H1 (cell line): Measurements from ENCODE around the gene SLC7A7. TPM values are rescaled to one million over a fixed set of nuclear protein-coding genes. Genes with fewer than 3 reads are reported as not detected.
"Not testable (repeated sequence)": the region's sequence is repeated elsewhere in the genome, so short reads cannot be mapped to it uniquely, and the experiment has no call there.

Experiments used
- CTCF ChIA-PET: fragments of 300-600 bp; sonication (Branson Sonifier 250); formaldehyde crosslinking; loops from one replicate; lab custom pipeline; 2021; ENCODE audit not compliant: partially characterized antibody; lab: Charles Lee
- POLR2A ChIA-PET: fragments of 300-600 bp; sonication (Branson Sonifier 250); formaldehyde crosslinking; loops from one replicate; lab custom pipeline; 2021; ENCODE audit warnings: inconsistent platforms; ENCODE audit not compliant: partially characterized antibody; lab: Charles Lee
- DNase-seq, 2 experiments: peaks; one replicate each; pipeline versions ENCODE4 v3.0.0 to v3.0.0-alpha.2; 2010 to 2022; ENCODE audit warnings: low spot score in 2 of 2, low read depth in 1 of 2, mixed read lengths in 1 of 2
- FAIRE-seq: peaks from 2 replicates; lab custom pipeline; 2011; peaks lifted over from hg19 to GRCh38; lab: Jason Lieb, UNC
- H2AFZ ChIP-seq: 2 replicates; pipeline ENCODE4 v1.8.1; 2012; ENCODE audit warnings: low read length, inconsistent platforms
- H2AK5ac ChIP-seq: 2 replicates; pipeline ENCODE4 v1.6.1; 2013; ENCODE audit warnings: low read depth, low read length
- H2BK120ac ChIP-seq: replicated peaks from 2 replicates; pipeline ENCODE3; 2013; ENCODE audit warnings: low read depth, low read length, inconsistent platforms
- H2BK12ac ChIP-seq: 2 replicates; pipeline ENCODE4 v1.6.1; 2013; ENCODE audit warnings: low read depth, low read length
- H2BK15ac ChIP-seq: 2 replicates; pipeline ENCODE4 v1.6.1; 2013; ENCODE audit warnings: low read length
- H2BK20ac ChIP-seq: 2 replicates; pipeline ENCODE4 v1.6.1; 2013; ENCODE audit warnings: low read length
- H2BK5ac ChIP-seq: 2 replicates; pipeline ENCODE4 v1.6.1; 2013; ENCODE audit warnings: low read depth, low read length
- H3K14ac ChIP-seq: 2 replicates; pipeline ENCODE4 v1.6.1; 2013; ENCODE audit warnings: inconsistent platforms; ENCODE audit not compliant: insufficient read length
- H3K18ac ChIP-seq: 2 replicates; pipeline ENCODE4 v1.6.1; 2013; ENCODE audit warnings: low read length; ENCODE audit errors: extremely low read depth
- H3K23ac ChIP-seq: 2 replicates; pipeline ENCODE4 v1.6.1; 2013; ENCODE audit warnings: inconsistent platforms; ENCODE audit not compliant: insufficient read length
- H3K23me2 ChIP-seq: 2 replicates; pipeline ENCODE4 v1.6.1; 2013; ENCODE audit warnings: low read depth, low read length
- H3K27ac ChIP-seq: 2 replicates; pipeline ENCODE4 v1.6.1; 2011; ENCODE audit warnings: low read depth, low read length, inconsistent platforms
- H3K27me3 ChIP-seq, 4 experiments: replicated peaks in 1 of 4; 1 replicate in 1 of 4; 2 replicates in 3 of 4; pipeline versions ENCODE4 v1.6.1 to v1.8.1; 2011 to 2013; ENCODE audit warnings: low read length in 3 of 4, mild to moderate bottlenecking in 3 of 4, inconsistent platforms in 2 of 4, mixed read lengths in 2 of 4, moderate library complexity in 1 of 4; ENCODE audit not compliant: control insufficient read depth in 3 of 4, insufficient read depth in 3 of 4; ENCODE audit errors: extremely low read depth in 1 of 4
- H3K36me3 ChIP-seq, 4 experiments: 2 replicates each; pipeline versions ENCODE4 v1.6.1 to v1.8.1; 2011 to 2013; ENCODE audit warnings: mild to moderate bottlenecking in 4 of 4, low read length in 3 of 4, moderate library complexity in 2 of 4, control low read depth in 1 of 4, inconsistent platforms in 1 of 4; ENCODE audit not compliant: insufficient read depth in 4 of 4, control insufficient read depth in 2 of 4
- H3K4ac ChIP-seq: replicated peaks from 2 replicates; pipeline ENCODE3; 2013; ENCODE audit warnings: low read length, low read depth, mixed read lengths, inconsistent platforms; ENCODE audit not compliant: insufficient read length
- H3K4me1 ChIP-seq, 4 experiments: replicated peaks in 1 of 4; 1 replicate in 1 of 4; 2 replicates in 3 of 4; pipeline versions ENCODE4 v1.6.1 to v1.8.1; 2011 to 2013; ENCODE audit warnings: low read length in 3 of 4, inconsistent platforms in 2 of 4, mixed read lengths in 1 of 4; ENCODE audit not compliant: insufficient read depth in 4 of 4, control insufficient read depth in 3 of 4
- H3K4me2 ChIP-seq, 2 experiments: 2 replicates each; pipeline versions ENCODE4 v1.6.1 to v1.8.1; 2011 to 2013; ENCODE audit warnings: low read depth in 2 of 2, low read length in 2 of 2, control low read depth in 1 of 2, inconsistent platforms in 1 of 2, mild to moderate bottlenecking in 1 of 2; ENCODE audit not compliant: insufficient read depth in 1 of 2
- H3K4me3 ChIP-seq, 4 experiments: fragments of 200-600, 300-600 bp in 1 of 4; sonication (generic), shearing (Covaris generic), sonication (Bioruptor Twin) in 1 of 4; 2 replicates each; pipeline versions ENCODE4 v1.5.1 to v1.8.1; 2011 to 2016; ENCODE audit warnings: low read length in 4 of 4, low read depth in 3 of 4, control low read depth in 2 of 4, inconsistent platforms in 2 of 4, mild to moderate bottlenecking in 2 of 4, mixed read lengths in 1 of 4, moderate library complexity in 1 of 4; ENCODE audit not compliant: insufficient read depth in 2 of 4; ENCODE audit errors: extremely low read depth in 1 of 4
- H3K56ac ChIP-seq: replicated peaks from 2 replicates; pipeline ENCODE3; 2013; ENCODE audit warnings: low read depth, mild to moderate bottlenecking, mixed read lengths, low read length, inconsistent platforms; ENCODE audit not compliant: insufficient read length
- H3K79me1 ChIP-seq: 2 replicates; pipeline ENCODE4 v1.6.1; 2013; ENCODE audit warnings: low read depth, low read length, control low read depth
- H3K79me2 ChIP-seq, 2 experiments: 2 replicates each; pipeline versions ENCODE4 v1.6.1 to v1.8.1; 2012 to 2013; ENCODE audit warnings: low read length in 2 of 2, mild to moderate bottlenecking in 2 of 2, inconsistent platforms in 1 of 2; ENCODE audit not compliant: insufficient read depth in 2 of 2, control insufficient read depth in 1 of 2
- H3K9ac ChIP-seq, 4 experiments: replicated peaks in 1 of 4; 1 replicate in 1 of 4; 2 replicates in 3 of 4; pipeline versions ENCODE4 v1.6.1 to v1.8.1; 2011 to 2013; ENCODE audit warnings: low read depth in 3 of 4, low read length in 3 of 4, control low read depth in 2 of 4, mild to moderate bottlenecking in 2 of 4, moderate library complexity in 2 of 4, inconsistent platforms in 1 of 4; ENCODE audit errors: extremely low read depth in 1 of 4
- H3K9me3 ChIP-seq, 2 experiments: 2 replicates each; pipeline versions ENCODE4 v1.6.1 to v1.8.1; 2012 to 2013; ENCODE audit warnings: mild to moderate bottlenecking in 2 of 2, moderate library complexity in 2 of 2, control low read depth in 1 of 2, inconsistent platforms in 1 of 2, low read depth in 1 of 2, low read length in 1 of 2, mixed read lengths in 1 of 2; ENCODE audit not compliant: insufficient read depth in 2 of 2
- H4K20me1 ChIP-seq, 2 experiments: replicated peaks in 1 of 2; 2 replicates each; pipeline versions ENCODE3 to v1.8.1; 2011 to 2013; ENCODE audit warnings: inconsistent platforms in 2 of 2, low read length in 2 of 2, mild to moderate bottlenecking in 1 of 2; ENCODE audit not compliant: insufficient read depth in 2 of 2, control insufficient read depth in 1 of 2
- H4K5ac ChIP-seq: 2 replicates; pipeline ENCODE4 v1.6.1; 2013; ENCODE audit warnings: low read length, low read depth, mixed read lengths, inconsistent platforms; ENCODE audit not compliant: insufficient read length
- H4K8ac ChIP-seq: 2 replicates; pipeline ENCODE4 v1.8.0; 2013; ENCODE audit warnings: mild to moderate bottlenecking, moderate library complexity, low read length, inconsistent platforms; ENCODE audit not compliant: insufficient read depth; ENCODE audit errors: extremely low read depth
- H4K91ac ChIP-seq: replicated peaks from 2 replicates; pipeline ENCODE3; 2013; ENCODE audit warnings: low read length, mixed read lengths, inconsistent platforms; ENCODE audit not compliant: insufficient read length
- WGBS, 2 experiments: shearing (Covaris generic) in 1 of 2; methylation state at CpG; one replicate each; pipeline versions ENCODE4 v1.1.6 to v1.1.7; 2013 to 2015; ENCODE audit warnings: low lambda C conversion rate in 2 of 2, mixed read lengths in 2 of 2, inconsistent platforms in 1 of 2, low coverage in 1 of 2, missing lambda C conversion rate in 1 of 2; ENCODE audit not compliant: insufficient replicate concordance in 2 of 2, insufficient coverage in 1 of 2, insufficient read length in 1 of 2; ENCODE audit errors: extremely low coverage in 1 of 2, missing lambda C conversion rate in 1 of 2; 5-methylcytosine and 5-hydroxymethylcytosine counted together
- polyA plus RNA-seq, 7 experiments: library from polyadenylated mRNA; depleted of rRNA in 3 of 7; stranded (reverse) in 5 of 7; unstranded in 2 of 7; fragments of >200 nt in 5 of 7; fragments of 200-250 nt in 2 of 7; gene quantifications; 1 replicate in 5 of 7; 2 replicates in 1 of 7; 4 replicates in 1 of 7; pipeline versions ENCODE4 v1.2.1 to v1.2.3, GENCODE V29; 2011 to 2013; ENCODE audit warnings: missing spikeins in 2 of 7, mixed read lengths in 2 of 7
- total RNA-seq: library from RNA; stranded (reverse); fragmentation: NEBNext Ultra II Directional; extraction: Animal tissue kit (Norgen Biotek cat#: 25700); gene quantifications from 2 replicates; pipeline ENCODE4 v1.2.1, GENCODE V29; 2021

SLC7A7 gene
- total and polyA plus RNA-seq, 2 of the 8 experiments (the other 6 are each of a cell fraction or from before 2014, with no cell fraction given) = 5.8 to 14.9 TPM

DNA sequence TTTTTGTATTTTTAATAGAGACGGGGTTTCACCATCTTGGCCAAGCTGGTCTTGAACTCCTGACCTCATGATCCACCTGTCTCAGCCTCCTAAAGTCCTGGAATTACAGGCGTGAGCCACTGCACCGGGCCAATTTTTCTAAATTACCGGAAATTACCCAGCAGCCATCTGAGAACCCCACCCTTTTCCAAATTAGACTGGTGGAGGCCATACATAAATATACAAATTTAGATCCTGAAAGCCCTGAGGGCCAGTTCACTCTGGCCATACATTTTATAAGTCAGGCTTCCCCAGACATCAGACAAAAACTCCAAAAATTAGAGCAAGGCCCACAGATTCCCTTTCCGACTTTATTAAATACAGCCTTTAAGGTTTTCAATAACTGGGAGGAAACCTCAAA, 83.2 kb downstream of the SLC7A7 start:
- H3K4ac ChIP-seq, H2BK5ac ChIP-seq, H3K23me2 ChIP-seq, H3K4me1 ChIP-seq, H2AFZ ChIP-seq, FAIRE-seq, H3K4me2 ChIP-seq, H3K14ac ChIP-seq, DNase-seq, H3K27me3 ChIP-seq, H3K27ac ChIP-seq, POLR2A ChIA-PET, H3K18ac ChIP-seq, H3K4me3 ChIP-seq, H3K9ac ChIP-seq, H4K20me1 ChIP-seq, H2BK12ac ChIP-seq, H2BK15ac ChIP-seq, H2BK20ac ChIP-seq, H3K36me3 ChIP-seq, H3K23ac ChIP-seq, H3K79me1 ChIP-seq, H3K79me2 ChIP-seq, H4K8ac ChIP-seq, H4K91ac ChIP-seq, H3K56ac ChIP-seq, H2AK5ac ChIP-seq, H2BK120ac ChIP-seq, H4K5ac ChIP-seq, H3K9me3 ChIP-seq: not testable (repeated sequence)
- CTCF ChIA-PET = interaction anchor here (0.7 to 1.3 kb wide), 4 partner anchors 85 to 340 kb away, joined by 3 to 6 read pairs (median 3); partner anchors contain the start of gene ABHD4
- 94% methylated on average over 5 of the region's 5 CpGs; no CpG with 5 or more reads in 1 of the 2 experiments for WGBS, 2 experiments
